MCF 10A (cell line): ENCODE results near the gene PDZD8. TPM values are rescaled to one million over a fixed set of nuclear protein-coding genes. Genes with fewer than 3 reads are reported as not detected.

Experiments used
- BruUV-seq: library from RNA; stranded (reverse); fragments of 400-500 nt; replicated peaks from 2 replicates; lab custom pipeline; 2021; lab: Mats Ljungman, UMichigan
- CTCF ChIA-PET: fragments of 300-600 bp; sonication (Branson Sonifier 250); formaldehyde crosslinking; extraction: SDS; loops from one replicate; lab custom pipeline; 2021; ENCODE audit warnings: antibody characterized with exemption, inconsistent platforms; lab: Yijun Ruan, JAX
- POLR2A ChIA-PET: fragments of 300-600, 350-650 bp; sonication (Branson Sonifier 250); formaldehyde crosslinking; extraction: SDS; loops from one replicate; lab custom pipeline; 2020; ENCODE audit warnings: antibody characterized with exemption, inconsistent platforms; lab: Yijun Ruan, JAX
- DNase-seq: peaks from one replicate; pipeline ENCODE4 v3.0.0-alpha.2; 2018; ENCODE audit not compliant: unreplicated experiment
- H3K27ac Mint-ChIP-seq: one replicate; pipeline ENCODE4 v1.8.0; 2022; ENCODE audit warnings: mild to moderate bottlenecking, low read depth, mixed read lengths; ENCODE audit not compliant: unreplicated experiment
- H3K27me3 Mint-ChIP-seq: one replicate; pipeline ENCODE4 v1.8.0; 2022; ENCODE audit warnings: mixed read lengths; ENCODE audit not compliant: insufficient read depth, unreplicated experiment
- H3K36me3 Mint-ChIP-seq: one replicate; pipeline ENCODE4 v1.8.0; 2022; ENCODE audit warnings: mild to moderate bottlenecking, moderate library complexity, mixed read lengths; ENCODE audit not compliant: insufficient read depth, unreplicated experiment
- H3K4me1 Mint-ChIP-seq: one replicate; pipeline ENCODE4 v1.8.0; 2022; ENCODE audit warnings: mixed read lengths; ENCODE audit not compliant: insufficient read depth, unreplicated experiment
- H3K4me3 Mint-ChIP-seq: one replicate; pipeline ENCODE4 v1.8.0; 2022; ENCODE audit warnings: mild to moderate bottlenecking, moderate library complexity, mixed read lengths; ENCODE audit not compliant: unreplicated experiment
- H3K9me3 Mint-ChIP-seq: one replicate; pipeline ENCODE4 v1.8.0; 2022; ENCODE audit warnings: mixed read lengths; ENCODE audit not compliant: unreplicated experiment
- CTCF ChIP-seq: fragments of 200-600 bp; IDR thresholded peaks from one replicate; pipeline ENCODE4 v1.8.0; 2022; ENCODE audit warnings: antibody characterized with exemption, mild to moderate bottlenecking; ENCODE audit not compliant: unreplicated experiment
- intact Hi-C: fragments of 100-400 bp; cut with micrococcal nuclease; formaldehyde crosslinking; loops from 2 replicates; pipeline ENCODE4 v1.14.1; 2022
- total RNA-seq: library from RNA; stranded (reverse); gene quantifications from 2 replicates; pipeline ENCODE4 v1.2.3, GENCODE V29; 2022

PDZD8 gene
- total RNA-seq, 1 experiment from 2014 or later: 43.0 TPM

- BruUV-seq: no TSS peak
- CTCF ChIA-PET: interaction anchor here (2.9 kb wide), 1 partner anchor 124 kb away, joined by 9 read pairs; no protein-coding TSS in a partner anchor
- intact Hi-C loops: no loop called here
- no peak for DNase-seq
- Mint-ChIP-seq H3K27ac (no peak overlapping the region), H3K27me3 (no peaks in the 10 kb centered on the region), H3K9me3 (no peaks in the 10 kb centered on the region), H3K4me3 (no peak overlapping the region), H3K36me3 (peaks cover 11% of the 10 kb centered on the region), H3K4me1 (peaks cover 43% of the 10 kb centered on the region)
- no peak for TF ChIP-seq CTCF
- POLR2A ChIA-PET: interaction anchor here (0.6 to 0.7 kb wide), 2 partner anchors 108 to 1134 kb away, joined by 3 read pairs; no protein-coding TSS in a partner anchor
These were observed 34.2 kb downstream of the PDZD8 start for GRCh38 chr10:117341061-117341460.

DNA sequence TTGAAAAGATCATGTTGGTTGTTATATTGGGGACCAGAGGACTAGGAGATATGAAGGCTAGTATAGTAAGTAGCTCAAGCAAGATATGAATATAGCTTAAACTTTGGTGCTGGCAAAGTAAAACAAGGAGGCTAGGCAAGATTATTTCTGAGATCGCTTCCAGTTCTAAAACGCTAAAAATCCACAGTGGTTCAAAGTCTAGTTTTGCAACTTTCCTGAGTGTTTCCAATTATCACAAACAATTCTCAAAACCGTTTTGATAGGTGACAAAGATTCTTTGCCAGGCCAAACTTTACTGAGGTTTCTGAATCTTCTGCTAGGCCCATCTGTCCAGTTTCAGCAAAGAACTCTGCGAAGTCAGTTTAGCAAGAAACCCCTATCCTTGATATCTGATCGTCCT is 35.3 kb downstream of the PDZD8 start:
- no peaks in the 10 kb centered on the region for H3K27me3 Mint-ChIP-seq
- no peak overlapping the region for H3K27ac Mint-ChIP-seq
- H3K36me3 Mint-ChIP-seq: peaks cover 11% of the 10 kb centered on the region
- DNase-seq: no peak
- H3K4me1 Mint-ChIP-seq: peaks cover 37% of the 10 kb centered on the region
- H3K4me3 Mint-ChIP-seq: no peak overlapping the region
- TSS peak; percentile 6 for BruUV-seq
- H3K9me3 Mint-ChIP-seq: no peaks in the 10 kb centered on the region
- intact Hi-C loops: no loop called here
- ChIA-PET CTCF (interaction anchor here (0.9 to 2.9 kb wide), 4 partner anchors 19 to 123 kb away, joined by 4 to 9 read pairs (median 8); no protein-coding TSS in a partner anchor), POLR2A (interaction anchor here (0.8 to 1.9 kb wide), 4 partner anchors 17 to 61 kb away, joined by 4 to 6 read pairs (median 5); no protein-coding TSS in a partner anchor)
- TF ChIP-seq CTCF: no peak

DNA sequence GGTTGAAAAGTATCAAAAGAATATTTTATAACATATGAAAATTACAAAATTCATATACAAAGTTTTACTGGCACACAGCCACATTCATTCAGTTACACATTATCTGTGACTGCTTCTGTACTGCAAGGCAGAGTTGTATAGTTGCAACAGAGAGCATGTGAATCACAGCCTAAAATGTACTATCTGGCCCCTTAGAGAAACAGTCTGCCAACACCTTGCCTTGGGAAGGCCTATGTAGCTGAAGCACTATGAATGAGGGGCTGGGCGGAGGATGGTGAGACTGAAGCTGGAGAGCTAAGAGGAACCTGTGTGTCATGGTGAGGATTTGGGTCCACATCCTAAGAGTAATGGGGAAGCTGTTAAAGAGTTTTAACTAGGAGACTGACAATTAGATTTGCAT is 35.7 kb downstream of the PDZD8 start:
- CTCF ChIA-PET: interaction anchor here (0.9 to 2.9 kb wide), 5 partner anchors 19 to 122 kb away, joined by 4 to 9 read pairs (median 6); no protein-coding TSS in a partner anchor

GRCh38 chr10:117334926-117335325 is 40.3 kb downstream of the PDZD8 start:
- intact Hi-C loops: no loop called here
- peaks cover 16% of the 10 kb centered on the region for H3K4me1 Mint-ChIP-seq
- H3K27me3 Mint-ChIP-seq: no peaks in the 10 kb centered on the region
- H3K4me3 Mint-ChIP-seq: no peak overlapping the region
- TF ChIP-seq CTCF: no peak
- no TSS peak for BruUV-seq
- peaks cover 30% of the 10 kb centered on the region for H3K36me3 Mint-ChIP-seq
- no peak for DNase-seq
- no peak overlapping the region for H3K27ac Mint-ChIP-seq
- CTCF ChIA-PET: interaction anchor here (0.8 to 1.1 kb wide), 3 partner anchors 9 to 160 kb away, joined by 3 to 4 read pairs (median 3); no protein-coding TSS in a partner anchor
- H3K9me3 Mint-ChIP-seq: no peaks in the 10 kb centered on the region
- POLR2A ChIA-PET: interaction anchor here (0.6 to 2.6 kb wide), 2 partner anchors 26 to 38 kb away, joined by 3 to 9 read pairs; no protein-coding TSS in a partner anchor

More for the DNA sequence above, 35.7 kb downstream of the PDZD8 start:
- Mint-ChIP-seq H3K4me3 (no peak overlapping the region), H3K36me3 (peaks cover 12% of the 10 kb centered on the region), H3K9me3 (no peaks in the 10 kb centered on the region), H3K4me1 (peaks cover 35% of the 10 kb centered on the region), H3K27me3 (no peaks in the 10 kb centered on the region), H3K27ac (no peak overlapping the region)
- peak; percentile 75 for DNase-seq
- POLR2A ChIA-PET: interaction anchor here (0.6 to 1.9 kb wide), 4 partner anchors 17 to 1263 kb away, joined by 5 to 6 read pairs (median 5); no protein-coding TSS in a partner anchor
- BruUV-seq: no TSS peak
- intact Hi-C loops: no loop called here
- no peak for TF ChIP-seq CTCF
